B cell (primary cell): ENCODE measurements around the gene CLCNKA. TPM values are rescaled to one million over a fixed set of nuclear protein-coding genes. Genes with fewer than 3 reads are reported as not detected.
"Not testable (repeated sequence)": the region's sequence is repeated elsewhere in the genome, so short reads cannot be mapped to it uniquely, and the experiment has no call there.

Experiments used
- ATAC-seq: fragments of 200-7000 bp; cut with Tn5 transposase; one replicate; pipeline ENCODE4 v1.10.0; 2021; ENCODE audit warnings: low read depth, mild to moderate bottlenecking, moderate number of reproducible peaks, moderate library complexity
- CTCF ChIA-PET: fragments of 350-600 bp; sonication (Branson Sonifier 250); formaldehyde crosslinking; loops from one replicate; lab custom pipeline; 2021; ENCODE audit warnings: antibody characterized with exemption, inconsistent platforms; lab: Charles Lee
- POLR2A ChIA-PET: fragments of 350-600 bp; sonication (Branson Sonifier 250); formaldehyde crosslinking; loops from one replicate; lab custom pipeline; 2021; ENCODE audit warnings: antibody characterized with exemption; lab: Charles Lee
- DNase-seq: peaks from one replicate; pipeline ENCODE4 v3.0.0; 2013
- H2AFZ ChIP-seq: 2 replicates; pipeline ENCODE4 v1.6.1; 2012; ENCODE audit warnings: mild to moderate bottlenecking, low read depth, low read length; ENCODE audit not compliant: insufficient read depth, poor library complexity, severe bottlenecking
- H3K27ac ChIP-seq, 2 donors: 1 replicate in 1 of 2; 2 replicates in 1 of 2; pipeline ENCODE4 v1.5.1; 2012 to 2013; ENCODE audit warnings: low read length in 2 of 2, mild to moderate bottlenecking in 2 of 2, moderate library complexity in 1 of 2
- H3K27me3 ChIP-seq, 4 experiments: fragments of 200-600 bp in 1 of 4; sonication (generic) in 1 of 4; replicated peaks in 1 of 4; 1 replicate in 2 of 4; 2 replicates in 2 of 4; pipeline versions ENCODE4 v1.6.1 to v1.7.0; 2013 to 2016; ENCODE audit warnings: low read length in 3 of 4, mild to moderate bottlenecking in 2 of 4, mixed read lengths in 1 of 4, moderate library complexity in 1 of 4; ENCODE audit not compliant: insufficient read depth in 4 of 4, control insufficient read depth in 3 of 4; ENCODE audit errors: control extremely low read depth in 1 of 4
- H3K36me3 ChIP-seq, 2 experiments: replicated peaks in 1 of 2; 1 replicate in 1 of 2; 2 replicates in 1 of 2; pipeline versions ENCODE4 v1.6.1 to v1.7.1; 2013; ENCODE audit warnings: low read length in 1 of 2; ENCODE audit not compliant: insufficient read depth in 2 of 2, control insufficient read depth in 1 of 2; ENCODE audit errors: control extremely low read depth in 1 of 2, extremely low read depth in 1 of 2
- H3K4me1 ChIP-seq, 2 donors: fragments of 200-600 bp in 1 of 2; sonication (generic) in 1 of 2; 1 replicate in 1 of 2; 2 replicates in 1 of 2; pipeline versions ENCODE4 v1.5.1 to v1.6.1; 2013 to 2017; ENCODE audit warnings: low read length in 2 of 2; ENCODE audit not compliant: control insufficient read depth in 2 of 2, insufficient read depth in 2 of 2
- H3K4me2 ChIP-seq: replicated peaks from 2 replicates; pipeline ENCODE3; 2012; ENCODE audit warnings: mild to moderate bottlenecking, low read depth, low read length; ENCODE audit not compliant: poor library complexity, severe bottlenecking
- H3K4me3 ChIP-seq, 5 experiments: fragments of 200-600 bp in 1 of 5; sonication (generic) in 1 of 5; 1 replicate in 3 of 5; 2 replicates in 2 of 5; pipeline versions ENCODE4 v1.5.1 to v1.7.0; 2011 to 2016; ENCODE audit warnings: low read length in 4 of 5, mild to moderate bottlenecking in 4 of 5, low read depth in 2 of 5, control low read depth in 1 of 5, moderate library complexity in 1 of 5; ENCODE audit not compliant: insufficient read depth in 1 of 5; ENCODE audit errors: control extremely low read depth in 1 of 5, extremely low read depth in 1 of 5
- H3K79me2 ChIP-seq: fragments of 200-600 bp; sonication (generic); one replicate; pipeline ENCODE4 v1.6.0; 2016; ENCODE audit warnings: low read length; ENCODE audit not compliant: control insufficient read depth, insufficient read depth
- H3K9ac ChIP-seq: fragments of 200-600 bp; sonication (generic); 2 replicates; pipeline ENCODE4 v1.6.1; 2017; ENCODE audit warnings: mild to moderate bottlenecking, low read length, moderate library complexity
- H3K9me3 ChIP-seq, 3 donors: one replicate each; pipeline versions ENCODE4 v1.6.1 to v1.7.1; 2013; ENCODE audit warnings: low read length in 2 of 3; ENCODE audit not compliant: control insufficient read depth in 2 of 3, insufficient read depth in 1 of 3; ENCODE audit errors: control extremely low read depth in 1 of 3
- H4K20me1 ChIP-seq: 2 replicates; pipeline ENCODE4 v1.6.0; 2012; ENCODE audit warnings: mild to moderate bottlenecking, low read length; ENCODE audit not compliant: insufficient read depth, control insufficient read depth, poor library complexity, severe bottlenecking
- H3K27ac Mint-ChIP-seq: one replicate; pipeline ENCODE4 v1.8.0; 2021; ENCODE audit warnings: mixed read lengths
- H3K27me3 Mint-ChIP-seq: one replicate; pipeline ENCODE4 v1.8.0; 2021; ENCODE audit warnings: mixed read lengths
- H3K4me1 Mint-ChIP-seq: one replicate; pipeline ENCODE4 v1.8.0; 2021; ENCODE audit warnings: mixed read lengths
- H3K4me3 Mint-ChIP-seq: one replicate; pipeline ENCODE4 v1.8.0; 2021; ENCODE audit warnings: mixed read lengths
- H3K9me3 Mint-ChIP-seq: one replicate; pipeline ENCODE4 v1.8.0; 2022; ENCODE audit warnings: mixed read lengths; ENCODE audit not compliant: insufficient read depth
- CTCF ChIP-seq: fragments of 200-600 bp; IDR thresholded peaks from one replicate; pipeline ENCODE4 v1.8.0; 2022; ENCODE audit warnings: antibody characterized with exemption, mild to moderate bottlenecking
- EZH2 ChIP-seq: IDR thresholded peaks from 2 replicates; pipeline ENCODE4 v1.6.1; 2012; ENCODE audit warnings: borderline replicate concordance, low read depth, mild to moderate bottlenecking, moderate library complexity, low read length; ENCODE audit not compliant: insufficient read depth, poor library complexity, severe bottlenecking
- WGBS: methylation state at CpG from one replicate; pipeline ENCODE4 v1.1.5; 2013; ENCODE audit warnings: missing lambda C conversion rate; ENCODE audit not compliant: insufficient coverage; 5-methylcytosine and 5-hydroxymethylcytosine counted together
- intact Hi-C: fragments of 100-400 bp; cut with micrococcal nuclease; formaldehyde crosslinking; loops from one replicate; pipeline ENCODE4 v1.10.0; 2022
- polyA plus RNA-seq: library from polyadenylated mRNA; depleted of rRNA; stranded (reverse); fragments of >200 nt; gene quantifications from 2 replicates; pipeline ENCODE4 v1.2.3, GENCODE V29; 2012
- total RNA-seq, 2 donors: library from RNA; stranded (reverse); fragments of 120-200 nt in 1 of 2; gene quantifications; 1 replicate in 1 of 2; 2 replicates in 1 of 2; pipeline versions ENCODE4 v1.2.3 to v1.2.4, GENCODE V29; 2013 to 2022

Gene CLCNKA
- total and polyA plus RNA-seq, 2 donors (not counting 1 experiment from before 2014, with no cell fraction given): 0.03 TPM; not detected in 1

- H3K27ac ChIP-seq: no peak overlapping the region
- CTCF ChIA-PET: no interaction called here
- 56% methylated on average over 19 of the region's 19 CpGs for WGBS
- H3K79me2 ChIP-seq: no peaks in the 10 kb centered on the region
- H3K4me3 Mint-ChIP-seq: no peak overlapping the region
- no peaks in the 10 kb centered on the region for H4K20me1 ChIP-seq
- no peaks in the 10 kb centered on the region for H3K9me3 Mint-ChIP-seq
- H3K27me3 ChIP-seq: peaks cover 0 to 30% (median 6%) of the 10 kb centered on the region in 4 experiments
- peaks cover 6 to 11% of the 10 kb centered on the region in 2 donors for H3K4me1 ChIP-seq
- no peak overlapping the region for H2AFZ ChIP-seq
- H3K9ac ChIP-seq: no peak overlapping the region
- H3K27me3 Mint-ChIP-seq: peaks cover 30% of the 10 kb centered on the region
- no peaks in the 10 kb centered on the region for H3K9me3 ChIP-seq
- TF ChIP-seq EZH2: no peak
- TF ChIP-seq CTCF: no peak
- POLR2A ChIA-PET: no interaction called here
- ATAC-seq (no peak), DNase-seq (no peak)
- no peaks in the 10 kb centered on the region for H3K36me3 ChIP-seq
- no peak overlapping the region for H3K4me2 ChIP-seq
- no peak overlapping the region for H3K27ac Mint-ChIP-seq
- intact Hi-C loops: no loop called here
- no peak overlapping the region for H3K4me3 ChIP-seq
- peaks cover 7% of the 10 kb centered on the region for H3K4me1 Mint-ChIP-seq
Observed at GRCh38 chr1:16028237-16029002, 6.6 kb downstream of the CLCNKA start.

DNA sequence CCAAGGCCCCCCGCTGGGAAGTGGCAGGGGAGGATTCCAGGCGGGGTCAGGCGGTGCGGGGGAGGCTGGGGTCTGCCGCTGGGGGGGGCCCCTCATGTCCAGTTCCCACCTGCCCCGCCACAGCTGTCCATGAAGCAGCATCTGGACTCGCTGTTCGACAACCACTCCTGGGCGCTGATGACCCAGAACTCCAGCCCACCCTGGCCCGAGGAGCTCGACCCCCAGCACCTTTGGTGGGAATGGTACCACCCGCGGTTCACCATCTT is 7.1 kb downstream of the CLCNKA start:
- H3K9me3 ChIP-seq, intact Hi-C loops, H3K9me3 Mint-ChIP-seq, H2AFZ ChIP-seq, H3K4me1 Mint-ChIP-seq, H4K20me1 ChIP-seq, ATAC-seq, H3K4me3 Mint-ChIP-seq, POLR2A ChIA-PET, H3K79me2 ChIP-seq, DNase-seq, H3K36me3 ChIP-seq, H3K9ac ChIP-seq, H3K4me2 ChIP-seq, H3K27ac Mint-ChIP-seq, H3K27ac ChIP-seq, H3K4me3 ChIP-seq, CTCF ChIA-PET: not testable (repeated sequence)
- H3K27me3 Mint-ChIP-seq: peaks cover 30% of the 10 kb centered on the region
- Histone ChIP-seq H3K27me3 (peaks cover 0 to 30% (median 6%) of the 10 kb centered on the region in 4 experiments), H3K4me1 (peaks cover 6 to 11% of the 10 kb centered on the region in 2 donors)
- WGBS: 88% methylated on average over 4 of the region's 13 CpGs
